ENCODE data around the gene BRD2.
A peak's percentile ranks its signal among the peaks of the same experiment; 100 is the strongest.

Gene BRD2

GRCh38 chr6:33014841-33015634 is 46.6 kb downstream of the BRD2 start:
- H3K27ac Mint-ChIP-seq = no peak overlapping the region
- H3K36me3 Mint-ChIP-seq (ENCODE audit: low read depth) = no peaks in the 10 kb centered on the region
- no peaks in the 10 kb centered on the region for H3K9me3 Mint-ChIP-seq
- DNase-seq = peak; percentile 45
- H3K4me1 Mint-ChIP-seq = peaks cover 25% of the 10 kb centered on the region
- no peak overlapping the region for H3K4me3 Mint-ChIP-seq
- peaks cover 45% of the 10 kb centered on the region for H3K27me3 Mint-ChIP-seq (ENCODE audit: low read depth, poor library complexity)
- peak; percentile 77 for TF ChIP-seq CTCF (IDR thresholded peaks at IDR 0.05)

GRCh38 chr6:33015798-33016197 is 47.4 kb downstream of the BRD2 start:
- no peak overlapping the region for H3K27ac Mint-ChIP-seq
- H3K36me3 Mint-ChIP-seq (ENCODE audit: low read depth) = no peaks in the 10 kb centered on the region
- no peaks in the 10 kb centered on the region for H3K9me3 Mint-ChIP-seq
- H3K27me3 Mint-ChIP-seq (ENCODE audit: low read depth, poor library complexity) = peaks cover 48% of the 10 kb centered on the region
- no peak for DNase-seq
- no peak for TF ChIP-seq CTCF (IDR thresholded peaks at IDR 0.05)
- no peak overlapping the region for H3K4me3 Mint-ChIP-seq
- H3K4me1 Mint-ChIP-seq = peaks cover 25% of the 10 kb centered on the region

- H3K4me1 Mint-ChIP-seq = peaks cover 25% of the 10 kb centered on the region
- H3K36me3 Mint-ChIP-seq (ENCODE audit: low read depth) = no peaks in the 10 kb centered on the region
- no peaks in the 10 kb centered on the region for H3K9me3 Mint-ChIP-seq
- H3K27me3 Mint-ChIP-seq (ENCODE audit: low read depth, poor library complexity) = peaks cover 48% of the 10 kb centered on the region
- DNase-seq = no peak
- H3K27ac Mint-ChIP-seq = no peak overlapping the region
- TF ChIP-seq CTCF (IDR thresholded peaks at IDR 0.05) = no peak
- H3K4me3 Mint-ChIP-seq = no peak overlapping the region
Measured at GRCh38 chr6:33017018-33017417, 48.6 kb downstream of the BRD2 start.

- no peak for DNase-seq
- Mint-ChIP-seq H3K4me1 (peaks cover 25% of the 10 kb centered on the region), H3K36me3 (ENCODE audit: low read depth) (no peaks in the 10 kb centered on the region), H3K27ac (no peak overlapping the region), H3K9me3 (no peaks in the 10 kb centered on the region), H3K4me3 (no peak overlapping the region), H3K27me3 (ENCODE audit: low read depth, poor library complexity) (peaks cover 54% of the 10 kb centered on the region)
- TF ChIP-seq CTCF (IDR thresholded peaks at IDR 0.05) = no peak
Measured at GRCh38 chr6:33017694-33018353, 49.4 kb downstream of the BRD2 start.

- no peaks in the 10 kb centered on the region for H3K9me3 Mint-ChIP-seq
- H3K27ac Mint-ChIP-seq = no peak overlapping the region
- no peaks in the 10 kb centered on the region for H3K36me3 Mint-ChIP-seq (ENCODE audit: low read depth)
- H3K27me3 Mint-ChIP-seq (ENCODE audit: low read depth, poor library complexity) = peaks cover 52% of the 10 kb centered on the region
- peaks cover 25% of the 10 kb centered on the region for H3K4me1 Mint-ChIP-seq
- no peak for DNase-seq
- H3K4me3 Mint-ChIP-seq = no peak overlapping the region
- no peak for TF ChIP-seq CTCF (IDR thresholded peaks at IDR 0.05)
Measured at GRCh38 chr6:33018418-33018817, 50.0 kb downstream of the BRD2 start.

Measured in nephron progenitor cell (in vitro differentiated cells).